Activated CD8-positive, alpha-beta memory T cell treated with anti-CD3 and anti-CD28 coated beads, Interleukin-2, amount 50 U/mL, for 4 hours (primary cell): ENCODE measurements around the gene CD1E.
"Not testable (repeated sequence)": the region's sequence is repeated elsewhere in the genome, so short reads cannot be mapped to it uniquely, and the experiment has no call there.

Experiments
- DNase-seq: peaks from one replicate; pipeline ENCODE4 v3.0.0-alpha.2; 2020

The CD1E gene

DNA sequence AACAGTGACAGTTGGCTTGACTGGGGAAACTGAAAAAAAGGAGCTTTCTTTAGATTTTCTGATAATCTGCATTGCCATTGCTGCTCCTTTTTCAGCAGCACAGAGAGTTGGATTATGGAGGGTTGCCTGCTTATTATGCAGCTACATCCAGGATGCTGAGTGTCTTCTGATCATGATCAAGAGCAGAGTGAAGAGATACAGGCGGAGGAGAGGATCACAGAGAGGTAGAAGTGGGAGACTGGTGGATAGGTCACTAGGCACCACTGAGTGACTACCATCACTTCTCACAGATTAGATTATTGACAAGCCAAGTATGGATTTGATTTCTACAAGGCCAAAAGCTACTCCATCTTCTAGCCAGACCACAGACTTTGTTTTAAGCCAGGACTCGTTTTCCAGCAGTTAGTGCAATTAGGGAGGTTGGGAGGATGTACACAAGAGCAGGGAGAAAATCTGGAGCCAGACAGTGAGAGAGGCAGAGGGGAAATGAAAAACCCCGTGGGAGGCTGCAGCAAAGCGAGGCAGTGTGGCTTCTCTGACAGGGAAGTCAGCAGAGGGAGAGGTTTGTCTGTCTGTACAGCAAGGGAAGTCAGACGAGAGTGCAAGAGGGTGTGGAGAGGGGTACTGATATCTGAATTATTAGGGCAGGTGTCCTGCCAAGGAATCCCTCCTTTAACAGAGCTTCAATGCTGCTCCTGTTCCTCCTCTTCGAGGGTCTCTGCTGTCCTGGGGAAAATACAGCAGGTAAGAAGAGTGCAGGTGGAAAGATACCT, at the start of gene CD1E:
Gene CD1E (plus strand): TSS at position 592 of the 773 bp plus-strand sequence. CDS start 95 bp downstream, at position 687.
- DNase-seq, result no peak

DNA sequence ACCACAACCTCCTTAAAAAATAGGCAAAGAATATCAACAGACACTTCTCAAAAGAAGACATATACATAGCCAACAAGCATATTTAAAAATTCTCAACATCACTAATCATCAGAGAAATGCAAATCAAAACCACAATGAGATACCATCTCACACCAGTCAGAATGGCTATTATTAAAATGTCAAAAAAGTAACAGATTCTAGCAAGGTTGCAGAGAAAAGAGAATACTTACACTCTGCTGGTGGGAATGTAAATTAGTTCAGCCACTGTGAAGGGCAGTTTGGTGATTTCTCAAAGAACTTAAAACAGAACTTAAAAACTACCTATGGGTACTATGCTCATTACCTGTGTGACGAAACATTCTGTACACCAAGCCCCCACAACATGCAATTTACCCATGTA, 43.1 kb upstream of the CD1E start:
- DNase-seq, result no peak

DNA sequence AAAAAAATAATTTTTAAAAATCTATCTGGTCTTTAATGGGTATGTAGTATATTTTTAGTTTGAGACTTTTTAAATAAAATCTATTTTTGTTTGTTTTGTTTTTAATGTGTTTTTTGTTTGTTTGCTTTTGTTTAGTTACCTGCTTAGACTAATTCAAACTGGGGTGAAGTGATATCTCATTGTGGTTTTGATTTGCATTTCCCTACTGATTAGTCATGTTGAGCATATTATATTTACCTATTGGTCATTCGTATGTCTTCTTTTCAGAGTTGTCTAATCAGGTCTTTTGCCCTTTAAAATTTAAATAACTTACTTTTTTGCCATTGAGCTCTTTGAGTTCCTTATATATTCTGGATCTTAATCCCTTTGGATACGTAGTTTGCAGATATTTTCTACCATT, 42.6 kb upstream of the CD1E start:
- no peak for DNase-seq

DNA sequence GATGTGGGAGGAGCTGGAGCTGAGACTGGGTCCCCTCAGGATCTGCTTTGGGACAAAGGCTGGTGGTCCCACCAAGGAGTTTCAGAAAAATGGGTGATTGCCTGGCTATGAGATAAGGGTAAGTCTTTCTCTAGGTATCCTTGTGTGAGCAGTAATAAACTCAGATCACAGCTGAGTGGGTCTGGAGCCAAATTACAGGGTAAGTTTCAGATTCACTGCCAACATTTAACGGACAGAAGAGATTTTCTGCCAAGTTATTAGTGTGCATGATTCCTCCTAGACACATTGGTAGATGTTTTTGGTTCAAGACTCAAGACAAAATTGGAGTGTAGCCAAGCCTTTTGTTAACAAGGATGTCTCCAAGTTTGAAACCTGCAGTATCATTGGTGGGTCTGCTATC, 29.8 kb upstream of the CD1E start:
- DNase-seq, result no peak

DNA sequence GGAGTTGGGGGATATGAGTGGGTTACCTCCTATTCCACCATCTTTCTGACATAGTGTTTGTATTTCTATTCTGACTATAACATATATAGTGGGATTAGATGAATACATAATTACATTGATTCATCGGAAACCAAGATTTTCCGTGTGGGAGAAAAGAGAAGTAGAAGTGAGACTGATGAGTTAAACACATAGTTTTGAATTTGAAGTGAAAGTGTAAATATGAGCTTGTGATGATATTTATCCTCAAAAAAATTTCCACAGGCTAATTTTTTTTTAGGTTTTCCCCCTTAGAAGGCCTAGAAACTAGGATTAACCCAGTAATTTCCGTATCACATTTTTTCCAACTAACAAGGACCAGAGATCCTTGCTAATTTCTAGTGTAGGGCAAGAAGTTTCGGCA, 29.3 kb upstream of the CD1E start:
- DNase-seq, result no peak

DNA sequence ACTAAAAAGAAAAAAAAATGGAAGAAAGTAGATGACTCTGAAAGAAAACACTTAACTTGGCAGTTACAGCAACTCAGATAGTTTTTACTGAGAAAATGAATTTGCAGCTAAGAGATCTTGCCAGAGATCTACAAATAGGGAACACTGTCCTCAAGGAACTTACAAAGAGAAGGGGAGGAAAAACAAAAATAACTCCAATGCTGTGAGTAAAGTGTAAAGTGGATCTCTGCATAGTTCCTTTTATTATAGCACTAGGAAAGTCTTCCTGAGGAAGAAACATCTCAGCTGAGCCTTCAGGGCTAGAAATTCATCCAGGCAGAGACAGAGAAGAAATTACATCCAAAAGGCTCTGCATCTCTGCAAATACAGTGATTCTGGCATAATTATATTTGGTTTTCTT, 26.2 kb upstream of the CD1E start:
- DNase-seq, result no peak

DNA sequence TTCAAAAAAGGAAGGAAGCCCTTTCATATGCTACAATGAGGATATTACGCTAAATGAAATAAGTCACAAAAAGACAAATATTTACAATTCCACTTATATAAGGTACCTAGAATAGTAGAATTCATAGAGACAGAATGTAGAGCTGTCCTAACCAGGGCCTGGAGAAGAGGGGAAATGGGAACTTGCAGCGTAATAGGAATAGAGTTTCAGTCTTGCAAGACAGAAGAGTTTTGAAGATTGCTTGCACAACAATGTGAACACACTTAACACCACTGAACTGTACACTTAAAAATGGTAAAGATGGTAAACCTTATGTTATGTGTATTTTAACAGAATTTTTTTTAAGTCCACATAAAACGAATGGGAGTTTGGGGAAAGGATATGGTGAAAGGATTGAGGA, 25.3 kb upstream of the CD1E start:
- no peak for DNase-seq

DNA sequence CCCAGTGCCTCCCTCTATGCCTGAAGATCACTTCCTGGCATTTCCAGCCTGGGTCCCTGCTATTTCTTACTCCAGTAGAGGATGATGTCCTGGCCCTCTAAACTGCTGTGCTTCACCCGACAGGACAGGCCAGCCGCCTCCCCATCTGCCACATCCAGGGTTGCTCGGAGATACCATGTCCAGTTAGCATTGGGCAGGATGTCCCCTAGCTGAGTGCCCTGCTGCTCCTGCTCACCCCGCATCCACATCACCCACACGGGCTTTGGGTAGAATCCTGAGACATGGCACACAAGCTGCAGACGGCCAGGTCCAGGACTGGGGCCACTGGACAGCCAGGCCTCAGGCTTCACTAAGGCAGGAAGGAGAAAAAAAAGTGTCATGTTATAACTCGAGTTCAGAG, 24.4 kb upstream of the CD1E start:
- no peak for DNase-seq

DNA sequence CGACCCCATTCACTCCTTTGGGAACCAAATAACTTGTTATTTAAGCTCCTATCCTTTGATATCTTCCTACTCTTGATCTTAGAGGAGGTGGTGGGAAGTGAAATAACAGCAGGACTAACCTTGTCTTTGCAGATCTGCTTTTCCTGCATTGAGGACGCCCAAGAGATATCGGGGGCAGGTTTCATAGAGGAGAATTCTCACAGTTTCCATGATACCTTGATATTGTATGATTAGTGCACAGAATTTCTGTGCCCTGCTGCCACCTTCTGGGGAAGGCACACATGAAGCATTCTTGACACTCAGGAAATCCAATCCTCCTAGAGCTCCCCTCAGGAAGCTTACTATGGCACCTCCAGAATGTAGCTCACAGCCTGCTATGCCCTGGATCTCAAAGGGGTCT, 24.0 kb upstream of the CD1E start:
- no peak for DNase-seq

DNA sequence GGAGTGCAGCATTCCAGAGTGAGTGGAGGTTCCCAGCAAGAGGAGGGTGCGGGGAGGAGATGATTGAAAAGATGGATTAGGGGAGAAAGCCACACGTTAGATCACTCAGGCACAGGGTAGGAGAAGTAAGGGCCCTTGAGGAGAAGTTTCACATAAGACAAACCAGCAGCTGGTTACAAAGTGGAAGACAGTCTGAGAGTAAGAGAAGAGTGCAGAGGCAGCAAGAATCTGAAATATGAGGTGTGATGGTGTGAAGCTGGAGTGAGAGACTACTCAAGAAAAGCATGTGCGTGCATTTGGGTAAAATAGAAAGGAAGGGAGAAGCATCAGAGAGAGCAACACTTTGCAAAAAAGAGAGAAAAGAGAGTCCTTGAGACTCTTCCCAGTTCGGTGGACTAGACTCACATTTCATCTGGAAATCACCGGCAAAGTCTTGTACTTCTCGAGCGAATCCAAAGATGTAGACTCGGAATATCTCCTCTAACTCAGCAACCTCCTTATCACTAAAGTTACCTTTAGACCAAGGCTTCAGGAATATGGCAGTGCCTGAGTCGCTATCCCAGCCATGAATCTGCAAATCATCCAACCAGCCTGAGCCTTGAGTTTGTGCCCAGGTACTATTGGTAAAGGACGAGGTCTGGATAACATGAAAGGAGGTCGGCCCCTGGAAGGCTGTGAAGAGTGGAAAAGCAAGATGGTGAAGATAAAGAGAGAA, 23.1 kb upstream of the CD1E start:
- no peak for DNase-seq

DNA sequence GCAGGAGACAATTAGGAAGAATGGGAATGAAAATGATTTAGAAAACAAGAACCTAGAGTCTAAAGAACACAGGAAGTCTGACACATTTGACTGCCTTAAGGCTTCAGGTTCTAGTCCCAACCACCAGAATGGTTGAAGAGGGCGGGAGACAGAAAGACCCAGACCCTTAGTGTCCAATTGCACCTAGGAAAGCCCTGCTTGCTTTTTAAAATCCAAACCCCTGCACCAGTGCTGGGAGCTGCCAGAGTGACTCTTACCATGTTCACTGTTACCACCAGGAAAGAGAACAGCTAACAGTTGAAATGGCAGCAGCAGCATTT, 22.6 kb upstream of the CD1E start:
- DNase-seq, result no peak

DNA sequence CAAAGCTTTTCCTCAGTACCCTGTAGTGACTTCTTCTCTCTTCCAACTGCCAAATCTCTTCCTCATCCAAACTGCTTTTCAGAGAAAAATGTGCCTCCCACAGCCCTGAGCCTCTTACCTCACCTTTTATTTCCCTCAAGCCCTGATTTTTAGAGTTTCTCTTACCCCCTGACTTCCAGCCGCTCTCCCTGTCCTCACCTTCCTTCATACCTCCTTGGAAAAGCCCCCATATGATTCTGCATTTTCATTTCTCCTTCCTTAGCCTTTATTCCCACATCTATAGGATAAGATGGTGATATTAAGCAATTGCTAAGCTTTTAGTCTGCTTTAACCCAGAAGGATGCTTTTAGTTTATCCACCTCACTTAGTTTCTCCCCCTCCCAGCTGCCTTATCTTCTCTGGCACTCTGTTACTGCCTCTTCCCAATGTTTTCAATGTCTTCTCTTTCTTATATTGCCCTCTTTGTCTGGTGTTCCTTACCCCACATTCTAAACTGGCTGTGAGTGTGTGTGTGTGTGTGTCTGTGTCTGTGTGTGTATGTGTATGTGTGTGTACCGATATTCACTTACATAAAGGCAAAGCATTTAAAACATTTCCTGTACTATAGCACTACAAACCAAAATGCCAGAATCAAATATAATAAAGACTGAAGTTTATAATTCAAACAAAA, 22.1 kb upstream of the CD1E start, which contains the start of gene CD1B:
Gene CD1B (minus strand): TSS at position 51 of the 670 bp plus-strand sequence. CDS start 108 bp downstream, outside the sequence.
- no peak for DNase-seq

DNA sequence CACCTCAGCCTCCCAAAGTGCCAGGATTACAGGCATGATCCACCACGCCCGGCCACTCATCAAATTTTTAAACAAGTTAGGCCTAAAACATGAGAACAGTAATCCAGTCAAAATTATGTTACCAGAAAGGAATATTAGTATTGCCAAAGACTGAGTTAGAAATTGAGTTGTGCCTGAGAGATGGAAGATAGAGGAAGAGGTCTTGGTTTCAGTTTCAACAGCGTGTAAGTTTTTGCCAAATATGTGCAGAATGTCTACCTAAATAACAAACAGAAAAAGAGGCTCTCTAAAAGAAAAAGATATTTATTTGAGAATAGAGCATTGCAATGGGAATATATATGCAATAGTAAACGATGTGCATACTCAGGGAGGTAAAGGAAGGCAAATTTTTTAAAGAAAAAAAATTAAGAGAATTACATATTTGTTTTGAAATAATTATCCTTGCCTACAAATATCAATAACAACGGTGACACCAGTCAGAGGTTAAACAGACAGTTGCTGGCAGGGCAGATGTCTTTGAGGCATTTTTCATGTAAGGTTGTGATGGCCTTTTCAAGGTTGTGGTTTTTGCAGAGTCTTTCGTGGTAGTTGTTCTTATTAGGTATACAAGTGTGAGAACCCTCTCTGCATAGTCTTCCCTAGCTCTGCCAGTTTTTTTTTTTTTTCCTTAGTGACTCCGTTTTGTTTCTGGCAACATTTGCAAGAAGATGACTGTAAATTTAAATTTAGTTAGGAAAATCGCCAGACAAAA, 20.1 kb upstream of the CD1E start:
- no peak for DNase-seq

DNA sequence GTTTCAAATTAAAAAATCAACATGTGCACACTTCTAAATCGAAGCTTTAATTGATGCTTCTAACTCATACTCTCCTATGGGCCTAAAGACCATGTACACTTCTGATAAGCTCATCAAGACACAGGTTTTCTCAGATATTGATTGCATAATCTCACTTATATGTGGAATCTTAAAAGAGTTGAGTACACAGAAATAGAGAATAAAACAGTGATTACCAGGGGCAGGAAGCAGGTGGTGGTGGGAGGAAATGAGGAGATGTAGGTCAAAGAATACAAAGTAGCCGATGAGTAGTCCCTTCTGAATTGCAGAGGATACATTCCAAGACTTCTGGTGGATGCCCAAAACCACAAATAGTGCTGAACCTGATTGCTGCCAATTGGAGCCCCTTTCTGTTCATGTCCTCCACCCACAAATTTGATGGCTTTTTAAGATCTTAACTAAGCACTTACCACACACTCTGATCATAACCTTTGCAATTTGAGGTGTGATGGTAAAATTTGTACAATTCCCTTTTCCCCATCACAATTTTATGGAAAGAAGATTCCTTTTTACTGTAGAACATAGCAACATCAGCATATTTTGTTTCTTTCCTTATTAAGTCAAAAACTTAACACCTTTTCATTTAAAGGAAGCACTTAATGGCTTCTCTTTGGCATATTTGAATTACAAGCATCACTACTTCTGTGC, 19.0 kb upstream of the CD1E start:
- DNase-seq, result no peak

DNA sequence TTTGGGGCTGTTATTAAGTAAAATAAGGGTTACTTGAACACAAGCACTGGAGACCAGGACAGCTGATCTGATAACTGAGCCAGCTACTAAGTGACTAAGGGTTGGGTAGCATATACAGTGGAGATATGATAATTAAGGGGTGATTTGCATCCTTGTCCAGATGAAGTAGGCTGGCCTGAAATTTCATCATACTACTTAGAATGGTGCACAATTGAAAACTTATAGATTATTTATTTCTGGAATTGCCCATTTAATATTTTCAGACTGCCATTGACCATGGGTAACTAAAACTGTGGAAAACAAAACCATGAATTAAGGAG, 18.5 kb upstream of the CD1E start:
- DNase-seq, result no peak

DNA sequence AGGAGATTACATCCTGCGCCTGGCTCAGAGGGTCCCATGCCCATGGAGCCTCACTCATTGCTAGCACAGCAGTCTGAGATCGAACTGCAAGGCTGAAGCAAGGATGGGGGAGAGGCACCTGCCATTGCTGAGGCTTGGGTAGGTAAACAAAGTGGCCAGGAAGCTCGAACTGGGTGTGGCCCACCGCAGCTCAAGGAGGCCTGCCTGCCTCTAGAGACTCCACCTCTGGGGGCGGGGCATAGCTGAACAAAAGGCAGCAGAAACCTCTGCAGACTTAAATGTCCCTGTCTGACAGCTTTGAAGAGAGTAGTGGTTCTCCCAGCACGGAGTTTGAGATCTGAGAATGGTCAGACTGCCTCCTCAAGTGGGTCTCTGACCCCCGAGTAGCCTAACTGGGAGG, 17.3 kb upstream of the CD1E start:
- not testable (repeated sequence) for DNase-seq

DNA sequence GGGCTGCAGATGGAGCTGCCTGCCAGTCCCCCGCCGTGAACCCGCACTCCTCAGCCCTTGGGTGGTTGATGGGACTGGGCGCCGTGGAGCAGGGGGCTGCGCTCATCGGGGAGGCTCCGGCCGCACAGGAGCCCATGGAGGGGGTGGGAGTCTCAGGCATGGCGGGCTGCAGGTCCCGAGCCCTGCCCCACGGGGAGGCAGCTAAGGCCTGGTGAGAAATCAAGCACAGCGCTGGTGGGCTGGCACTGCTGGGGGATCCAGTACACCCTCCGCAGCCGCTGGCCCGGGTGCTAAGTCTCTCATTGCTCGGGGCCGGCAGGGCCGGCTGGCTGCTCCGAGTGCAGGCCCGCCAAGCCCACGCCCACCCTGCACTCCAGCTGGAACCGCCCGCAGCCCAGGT, 4.7 kb upstream of the CD1E start:
- DNase-seq, result not testable (repeated sequence)

DNA sequence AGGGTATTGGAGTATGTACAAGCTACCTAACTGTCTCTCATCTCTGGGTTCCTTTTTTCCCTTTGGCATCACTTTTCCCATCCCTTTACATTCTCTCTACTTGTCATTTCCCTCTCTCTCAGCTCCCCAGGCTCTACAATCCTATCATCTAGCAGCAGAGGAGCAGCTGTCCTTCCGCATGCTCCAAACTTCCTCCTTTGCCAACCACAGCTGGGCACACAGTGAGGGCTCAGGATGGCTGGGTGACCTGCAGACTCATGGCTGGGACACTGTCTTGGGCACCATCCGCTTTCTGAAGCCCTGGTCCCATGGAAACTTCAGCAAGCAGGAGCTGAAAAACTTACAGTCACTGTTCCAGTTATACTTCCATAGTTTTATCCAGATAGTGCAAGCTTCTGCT, 561 bp downstream of the CD1E start:
- DNase-seq, result no peak

DNA sequence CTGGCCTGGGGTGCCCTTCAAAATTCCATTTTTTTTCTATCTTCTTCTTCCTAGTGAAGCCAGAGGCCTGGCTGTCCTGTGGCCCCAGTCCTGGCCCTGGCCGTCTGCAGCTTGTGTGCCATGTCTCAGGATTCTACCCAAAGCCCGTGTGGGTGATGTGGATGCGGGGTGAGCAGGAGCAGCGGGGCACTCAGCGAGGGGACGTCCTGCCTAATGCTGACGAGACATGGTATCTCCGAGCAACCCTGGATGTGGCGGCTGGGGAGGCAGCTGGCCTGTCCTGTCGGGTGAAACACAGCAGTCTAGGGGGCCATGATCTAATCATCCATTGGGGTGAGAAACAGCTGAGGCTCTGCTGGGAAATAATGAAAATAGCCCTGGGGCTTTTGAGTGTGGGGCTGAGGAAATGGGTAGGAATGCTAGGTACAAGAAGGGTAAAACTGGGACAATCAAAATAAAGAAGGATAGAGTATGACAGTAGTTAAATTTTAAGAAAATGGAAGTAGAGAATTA, 2.1 kb downstream of the CD1E start:
- DNase-seq, result no peak

DNA sequence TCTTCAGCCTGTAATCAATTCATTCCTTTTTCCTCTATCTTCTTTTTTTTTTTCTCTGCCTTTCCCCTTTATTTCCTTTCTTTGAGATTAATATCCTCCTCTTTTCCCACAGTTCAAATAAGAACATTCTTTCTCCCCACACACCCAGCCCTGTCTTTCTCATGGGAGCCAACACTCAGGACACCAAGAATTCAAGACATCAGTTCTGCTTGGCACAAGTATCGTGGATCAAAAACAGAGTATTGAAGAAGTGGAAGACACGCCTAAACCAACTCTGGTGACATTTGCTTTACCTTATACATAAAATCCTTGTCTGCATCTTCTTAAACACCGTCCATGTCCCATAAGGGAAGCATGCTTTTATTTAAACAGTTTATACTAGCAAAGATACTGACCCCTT, 2.9 kb downstream of the CD1E start:
- DNase-seq, result no peak

DNA sequence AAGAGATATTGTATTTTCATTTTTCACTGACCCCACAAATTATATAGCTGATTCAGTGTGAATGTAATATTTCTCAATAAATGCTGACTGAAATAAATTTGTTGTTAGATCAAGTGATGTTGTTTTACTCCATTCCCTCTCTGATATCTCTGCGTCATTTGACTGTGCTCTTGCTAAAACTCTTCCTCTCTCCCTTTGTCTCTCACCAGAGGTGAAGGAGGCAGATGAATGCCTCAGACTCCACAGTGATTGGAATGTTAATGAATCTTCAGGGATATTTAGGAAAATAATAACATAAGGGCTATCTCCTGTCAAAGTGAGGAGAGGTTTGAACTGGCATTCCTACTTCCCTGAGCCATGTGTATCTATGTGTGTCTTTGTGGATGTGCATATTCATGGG, 3.7 kb downstream of the CD1E start:
- DNase-seq, result no peak

DNA sequence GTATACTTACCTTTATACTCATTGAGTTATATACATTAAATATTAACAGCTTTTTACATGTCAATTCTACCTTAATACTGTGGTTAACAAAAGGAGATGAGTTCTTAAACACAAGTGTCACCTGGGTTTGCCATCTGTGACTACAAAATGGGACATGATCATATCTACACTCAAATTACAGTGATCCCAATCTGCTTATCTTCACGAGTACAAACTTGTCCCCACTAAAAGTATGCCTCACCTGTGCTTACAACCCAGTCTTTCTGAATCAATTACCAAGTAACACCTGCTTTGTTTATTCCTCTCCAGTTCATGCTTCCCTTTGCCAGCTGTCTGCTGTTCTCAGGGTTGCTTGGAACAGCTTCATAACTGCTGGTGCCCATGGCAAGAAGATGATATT, 8.8 kb downstream of the CD1E start:
- no peak for DNase-seq

DNA sequence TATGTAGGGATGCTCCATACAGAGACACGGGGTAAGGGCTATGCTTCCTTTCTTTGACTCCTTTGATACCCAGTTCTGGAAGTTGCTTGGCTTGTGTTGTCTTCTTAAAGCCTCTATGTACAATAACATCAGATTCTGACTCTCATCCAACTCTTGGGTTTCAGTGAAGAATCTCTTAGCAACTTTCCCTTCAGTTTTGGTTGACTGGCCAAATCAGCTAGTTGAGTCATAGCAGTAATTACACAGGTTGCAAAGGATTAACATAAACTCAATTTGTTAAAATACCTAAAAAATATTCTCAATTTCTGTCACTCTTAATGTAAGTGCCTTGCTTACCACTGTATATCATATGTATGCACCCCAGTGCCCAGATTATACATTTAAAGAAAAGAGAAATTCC, 9.2 kb downstream of the CD1E start:
- no peak for DNase-seq
